GM12873 (cell line): ENCODE measurements around the gene LAMC3.

Source experiments
- TF ChIP-seq, protein P1 (sequence below): IDR thresholded peaks from 2 replicates; pipeline ENCODE4 v1.5.1; 2012; ENCODE audit warnings: low read depth, mild to moderate bottlenecking, moderate library complexity, low read length, control low read depth; ENCODE audit not compliant: insufficient read depth; ENCODE audit errors: missing control alignments

The LAMC3 gene

DNA sequence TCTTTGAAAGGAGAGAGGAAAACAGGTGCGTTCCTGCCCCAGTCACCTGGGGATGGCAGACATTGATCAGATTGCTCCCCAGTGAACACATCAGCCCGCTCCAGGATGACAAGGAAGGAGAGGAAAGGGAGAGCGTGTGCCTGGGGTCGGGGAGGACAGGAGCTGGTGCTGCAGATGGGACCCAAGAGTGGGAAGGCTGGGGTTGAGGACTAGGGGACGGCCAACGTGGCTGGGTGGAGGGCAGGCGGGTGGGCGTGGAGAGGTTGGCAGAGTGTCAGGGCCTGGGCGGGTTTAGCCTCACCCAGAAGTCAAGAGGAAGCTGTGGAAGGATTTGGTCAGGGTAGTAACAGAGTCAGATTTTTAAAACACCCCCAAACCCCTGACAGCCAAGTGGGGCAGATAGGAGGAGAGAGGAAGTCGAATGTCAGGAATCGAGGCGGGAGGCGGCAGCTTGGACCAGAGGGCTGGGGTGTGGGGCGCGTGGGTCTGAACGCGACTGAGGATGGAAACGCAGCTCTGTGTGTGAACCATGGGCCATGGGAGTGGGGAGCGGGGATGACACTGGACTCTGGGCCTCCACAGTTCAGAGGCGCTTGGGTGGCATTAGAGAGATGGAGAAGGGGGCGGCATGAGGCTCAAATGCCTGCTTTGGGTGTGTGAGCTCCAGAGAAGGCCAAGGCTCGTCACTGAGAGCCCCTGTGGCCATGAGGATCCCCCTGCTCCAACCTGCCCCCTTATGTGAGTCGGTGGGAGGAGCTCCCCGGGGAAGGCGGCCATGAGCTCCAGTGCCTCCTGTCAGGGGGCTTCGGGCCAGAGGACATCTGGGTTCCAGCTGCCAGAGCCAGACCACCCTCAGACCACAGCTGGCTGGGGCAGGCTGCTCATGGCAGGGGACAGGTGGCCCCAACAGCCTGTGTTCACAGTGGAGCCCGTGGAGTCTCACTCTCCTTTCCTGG lies 24.6 kb downstream of the LAMC3 start:
- TF ChIP-seq, protein P1, sequence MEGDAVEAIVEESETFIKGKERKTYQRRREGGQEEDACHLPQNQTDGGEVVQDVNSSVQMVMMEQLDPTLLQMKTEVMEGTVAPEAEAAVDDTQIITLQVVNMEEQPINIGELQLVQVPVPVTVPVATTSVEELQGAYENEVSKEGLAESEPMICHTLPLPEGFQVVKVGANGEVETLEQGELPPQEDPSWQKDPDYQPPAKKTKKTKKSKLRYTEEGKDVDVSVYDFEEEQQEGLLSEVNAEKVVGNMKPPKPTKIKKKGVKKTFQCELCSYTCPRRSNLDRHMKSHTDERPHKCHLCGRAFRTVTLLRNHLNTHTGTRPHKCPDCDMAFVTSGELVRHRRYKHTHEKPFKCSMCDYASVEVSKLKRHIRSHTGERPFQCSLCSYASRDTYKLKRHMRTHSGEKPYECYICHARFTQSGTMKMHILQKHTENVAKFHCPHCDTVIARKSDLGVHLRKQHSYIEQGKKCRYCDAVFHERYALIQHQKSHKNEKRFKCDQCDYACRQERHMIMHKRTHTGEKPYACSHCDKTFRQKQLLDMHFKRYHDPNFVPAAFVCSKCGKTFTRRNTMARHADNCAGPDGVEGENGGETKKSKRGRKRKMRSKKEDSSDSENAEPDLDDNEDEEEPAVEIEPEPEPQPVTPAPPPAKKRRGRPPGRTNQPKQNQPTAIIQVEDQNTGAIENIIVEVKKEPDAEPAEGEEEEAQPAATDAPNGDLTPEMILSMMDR = no peak

DNA sequence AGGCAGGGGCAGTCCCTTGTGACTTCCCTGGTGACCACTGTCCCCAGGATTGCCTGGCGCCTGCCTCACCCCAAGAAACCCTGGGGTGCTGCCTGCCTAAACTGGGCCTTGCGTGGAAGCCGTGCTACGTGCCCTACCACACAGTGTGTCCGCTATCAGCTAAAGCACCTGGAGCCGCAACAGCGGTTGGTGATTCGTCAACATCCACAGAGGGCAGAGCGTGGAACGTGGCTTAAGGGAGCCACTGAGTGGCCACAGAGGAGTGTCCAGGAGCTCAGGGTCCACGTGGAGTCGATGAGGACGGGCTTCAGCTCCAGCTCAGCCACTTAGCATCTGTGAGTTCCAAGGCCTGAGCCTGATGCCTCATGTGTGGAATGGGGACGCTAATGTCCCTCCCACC lies 25.3 kb downstream of the LAMC3 start:
- TF ChIP-seq, protein P1 = no peak

DNA sequence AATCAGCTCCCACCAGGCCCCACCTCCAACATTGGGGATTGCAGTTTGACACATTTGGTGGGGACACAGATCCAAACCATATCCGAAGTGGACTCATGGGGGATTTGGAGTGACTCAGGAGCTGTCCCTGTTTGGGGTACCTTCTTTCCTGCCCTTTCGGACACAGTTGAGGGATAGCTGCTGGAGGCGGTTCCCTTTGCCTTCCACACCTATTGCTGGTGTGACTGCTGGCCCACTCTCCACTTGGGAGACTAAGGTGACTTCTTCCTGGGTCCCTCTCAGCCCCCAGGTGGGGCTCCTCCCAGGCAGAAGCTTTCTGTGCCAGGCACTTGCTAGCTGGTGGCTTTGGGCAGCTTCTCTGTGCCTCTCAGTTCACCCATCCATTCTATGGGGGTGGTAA lies 26.6 kb downstream of the LAMC3 start:
- TF ChIP-seq, protein P1 = no peak

DNA sequence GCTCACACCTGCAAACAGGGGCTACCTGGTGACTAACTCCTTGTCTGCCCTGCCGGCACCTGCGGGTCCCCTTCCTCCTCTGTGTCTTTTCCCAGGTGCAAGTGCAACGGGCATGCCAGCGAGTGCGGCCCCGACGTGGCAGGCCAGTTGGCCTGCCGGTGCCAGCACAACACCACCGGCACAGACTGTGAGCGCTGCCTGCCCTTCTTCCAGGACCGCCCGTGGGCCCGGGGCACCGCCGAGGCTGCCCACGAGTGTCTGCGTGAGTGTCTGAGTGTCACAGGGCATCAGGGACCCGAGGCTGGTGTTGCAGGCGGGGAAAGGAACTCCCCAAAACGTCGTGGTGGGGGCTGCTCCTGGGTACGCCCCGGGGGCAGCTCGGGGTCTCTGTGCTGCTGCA lies 27.1 kb downstream of the LAMC3 start:
- TF ChIP-seq, protein P1 = no peak

DNA sequence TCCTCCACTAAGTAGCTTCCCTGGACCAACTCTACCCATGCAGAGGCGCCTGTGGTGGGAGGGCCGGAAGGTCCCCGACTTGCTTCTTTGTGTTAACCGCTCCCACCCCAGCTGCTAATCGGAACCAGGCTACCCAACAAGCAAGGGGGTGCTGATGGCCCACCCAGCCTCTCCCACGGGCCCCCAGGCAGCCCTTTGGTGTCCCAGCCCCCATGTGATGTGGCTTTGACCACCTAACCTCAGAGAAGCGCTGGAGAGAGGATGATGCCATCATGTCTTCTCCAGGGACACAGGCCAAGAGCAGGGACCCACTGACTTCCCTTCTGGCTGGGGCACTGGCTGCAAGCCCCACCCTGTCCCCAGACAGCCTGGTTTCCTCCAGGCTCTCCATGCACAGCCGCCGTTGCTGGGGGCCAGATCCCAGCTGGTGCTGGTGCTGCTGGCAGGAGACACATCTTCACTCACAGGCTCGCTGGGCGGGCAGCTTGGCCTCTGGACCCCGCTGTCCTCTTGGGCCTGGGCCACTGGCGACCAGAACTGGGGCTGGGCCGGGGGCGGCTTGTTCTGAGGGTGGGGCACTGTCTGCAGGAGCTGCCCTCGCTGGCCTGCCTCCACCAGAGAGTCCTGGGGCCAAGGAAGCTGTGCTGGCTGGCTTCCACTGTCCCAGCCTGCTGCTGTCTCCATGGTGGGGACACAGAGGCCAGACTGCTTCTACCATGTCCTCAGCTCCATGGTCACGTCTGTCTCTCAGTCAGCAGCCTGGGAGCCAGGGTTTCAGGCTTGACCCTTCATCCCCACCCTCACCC lies 27.8 kb downstream of the LAMC3 start:
- TF ChIP-seq, protein P1 = no peak

DNA sequence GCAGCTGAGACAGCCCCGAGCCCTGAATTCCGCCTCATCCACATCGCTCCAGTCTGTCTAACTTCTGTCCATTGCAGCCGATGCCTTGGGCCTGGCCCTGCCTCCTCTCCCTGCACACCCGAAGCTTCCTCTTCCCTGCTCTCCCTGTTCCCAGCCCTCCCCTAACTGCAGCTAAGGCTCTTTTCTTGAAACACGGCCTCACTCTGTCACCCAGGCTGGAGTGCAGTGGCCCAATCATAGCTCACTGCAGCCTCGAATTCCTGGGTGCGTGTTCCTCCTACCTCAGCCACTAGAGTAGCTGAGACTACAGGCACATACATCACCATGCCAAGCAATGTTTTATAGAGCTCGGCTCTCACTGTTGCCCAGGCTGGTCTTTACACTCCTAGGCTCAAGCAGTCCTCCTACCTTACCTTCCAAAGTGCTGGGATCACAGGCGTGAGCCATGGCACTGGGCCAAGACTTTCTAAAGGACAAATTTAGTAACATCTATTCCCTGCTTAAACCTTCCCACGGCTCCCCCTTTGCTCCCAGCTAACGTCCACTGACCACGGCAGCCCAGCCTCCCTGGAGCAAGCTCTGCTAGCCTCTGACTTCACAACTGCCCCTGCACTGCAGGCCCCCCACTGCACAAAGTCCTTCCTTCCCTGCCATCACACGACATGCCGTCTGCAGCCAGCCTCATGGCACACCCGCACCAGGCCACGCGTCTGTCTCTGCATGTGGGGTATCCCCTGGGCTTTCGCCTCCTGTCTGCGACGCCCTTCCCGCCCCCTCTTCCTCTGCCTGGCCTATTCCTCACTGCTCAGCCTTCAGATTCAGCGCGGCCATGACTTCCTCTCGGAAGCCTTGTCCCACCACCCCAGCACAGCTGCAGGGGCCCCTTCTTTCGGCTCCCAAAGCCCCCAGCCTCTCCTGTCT lies 28.6 kb downstream of the LAMC3 start:
- TF ChIP-seq, protein P1 = no peak
